ENCODE measurements around the gene BMPER.

DNA sequence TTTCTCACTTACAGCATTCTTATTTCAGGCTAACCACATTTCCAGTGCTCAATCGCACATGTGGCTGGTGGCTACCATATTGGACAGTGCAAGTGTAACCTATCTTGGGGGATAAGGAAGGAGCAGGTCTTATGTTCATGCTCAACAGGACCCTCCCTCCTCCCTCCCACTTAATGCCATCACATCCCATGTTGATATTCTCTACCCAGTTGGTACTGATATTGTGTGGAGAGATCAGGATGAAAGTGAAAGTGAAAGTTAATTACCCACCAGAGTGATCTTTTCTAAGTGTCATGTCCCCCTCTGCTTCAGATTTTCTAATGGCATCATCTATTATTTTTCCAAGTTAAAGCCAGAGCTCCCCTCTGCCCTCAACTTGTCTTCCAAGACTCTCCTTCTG lies 91.6 kb downstream of the BMPER start:
- TF ChIP-seq EZH2 (IDR thresholded peaks at IDR 0.05; ENCODE audit: insufficient read depth, poor library complexity, severe bottlenecking) (no peak), EZH2phosphoT487 (IDR thresholded peaks at IDR 0.05; ENCODE audit: insufficient read depth, low read depth) (no peak)
